SK-N-MC (cell line): ENCODE measurements around the gene IGF1R.
A peak's percentile ranks its signal among the peaks of the same experiment; 100 is the strongest.

Source experiments
- DNase-seq: peaks from one replicate; pipeline ENCODE4 v3.0.0-alpha.2; 2011; ENCODE audit warnings: low read depth, low spot score
- H3K27ac ChIP-seq: fragments of 200-600 bp; sonication (generic); 2 replicates; pipeline ENCODE4 v1.5.1; 2016; ENCODE audit warnings: mixed run types
- H3K36me3 ChIP-seq: fragments of 200-600 bp; sonication (generic); 2 replicates; pipeline ENCODE4 v1.6.1; 2017; ENCODE audit warnings: antibody characterized with exemption, low read length, mixed read lengths; ENCODE audit not compliant: insufficient read depth
- H3K4me3 ChIP-seq: fragments of 200-600 bp; sonication (generic); 2 replicates; pipeline ENCODE4 v1.5.1; 2016
- H3K9ac ChIP-seq: fragments of 200-600 bp; sonication (generic); 2 replicates; pipeline ENCODE4 v1.8.0; 2017; ENCODE audit warnings: mixed run types, mixed read lengths; ENCODE audit not compliant: insufficient read length
- H3K9me3 ChIP-seq: fragments of 200-600 bp; sonication (generic); 2 replicates; pipeline ENCODE4 v1.6.1; 2017; ENCODE audit warnings: low read depth, mild to moderate bottlenecking, antibody characterized with exemption, low read length, moderate library complexity, mixed read lengths
- EZH2 ChIP-seq: fragments of 200-600 bp; sonication (generic); IDR thresholded peaks from one replicate; pipeline ENCODE4 v1.6.1; 2017; ENCODE audit warnings: antibody characterized with exemption
- FOXP2 ChIP-seq: optimal IDR thresholded peaks from 2 replicates; pipeline ENCODE3; 2011; ENCODE audit warnings: mild to moderate bottlenecking, moderate library complexity; ENCODE audit not compliant: insufficient read depth; ENCODE audit errors: extremely low read length, control extremely low read depth
- POLR2AphosphoS5 ChIP-seq: IDR thresholded peaks from 2 replicates; pipeline ENCODE4 v1.6.1; 2012; ENCODE audit warnings: mild to moderate bottlenecking, low read depth, low read length, borderline replicate concordance

Gene IGF1R

GRCh38 chr15:98941595-98942255 is 293.4 kb downstream of the IGF1R start:
- H3K4me3 ChIP-seq = peak overlapping the region; percentile 10; the same call in 1 of the 2 replicates
- peak; percentile 8 for DNase-seq
- H3K9ac ChIP-seq = no peak overlapping the region
- TF ChIP-seq POLR2AphosphoS5 = no peak; the same call in 1 of the 2 replicates
- TF ChIP-seq FOXP2 = no peak
- no peak for TF ChIP-seq EZH2
- peaks cover 15% of the 10 kb centered on the region; the same call in 1 of the 2 replicates for H3K36me3 ChIP-seq
- H3K9me3 ChIP-seq = no peaks in the 10 kb centered on the region
- peak overlapping the region; percentile 67; the same call in 1 of the 2 replicates for H3K27ac ChIP-seq

GRCh38 chr15:98942431-98942830 is 294.1 kb downstream of the IGF1R start:
- peaks cover 15% of the 10 kb centered on the region; the same call in 1 of the 2 replicates for H3K36me3 ChIP-seq
- no peak overlapping the region for H3K4me3 ChIP-seq
- no peaks in the 10 kb centered on the region for H3K9me3 ChIP-seq
- H3K9ac ChIP-seq = no peak overlapping the region
- H3K27ac ChIP-seq = no peak overlapping the region
- no peak for DNase-seq
- TF ChIP-seq POLR2AphosphoS5 = no peak
- TF ChIP-seq FOXP2 = no peak
- no peak for TF ChIP-seq EZH2

- no peak for DNase-seq
- Histone ChIP-seq H3K9ac (no peak overlapping the region), H3K27ac (no peak overlapping the region), H3K9me3 (no peaks in the 10 kb centered on the region), H3K36me3 (peaks cover 15% of the 10 kb centered on the region; the same call in 1 of the 2 replicates), H3K4me3 (no peak overlapping the region)
- TF ChIP-seq FOXP2 = no peak
- TF ChIP-seq POLR2AphosphoS5 = no peak
- no peak for TF ChIP-seq EZH2
These were observed 294.7 kb downstream of the IGF1R start for GRCh38 chr15:98943051-98943508.

GRCh38 chr15:98943601-98944151 is 295.3 kb downstream of the IGF1R start:
- Histone ChIP-seq H3K9ac (no peak overlapping the region), H3K9me3 (no peaks in the 10 kb centered on the region), H3K36me3 (peaks cover 17% of the 10 kb centered on the region; the same call in 1 of the 2 replicates), H3K27ac (no peak overlapping the region), H3K4me3 (no peak overlapping the region)
- no peak for DNase-seq
- no peak for TF ChIP-seq EZH2
- no peak for TF ChIP-seq POLR2AphosphoS5
- TF ChIP-seq FOXP2 = no peak

- Histone ChIP-seq H3K9me3 (no peaks in the 10 kb centered on the region), H3K9ac (no peak overlapping the region), H3K4me3 (no peak overlapping the region), H3K36me3 (peaks cover 18% of the 10 kb centered on the region; the same call in 1 of the 2 replicates), H3K27ac (no peak overlapping the region)
- no peak for TF ChIP-seq EZH2
- no peak for TF ChIP-seq POLR2AphosphoS5
- no peak for TF ChIP-seq FOXP2
- DNase-seq = no peak
These were observed 298.2 kb downstream of the IGF1R start for GRCh38 chr15:98946301-98947255.

GRCh38 chr15:98948456-98948855 is 300.1 kb downstream of the IGF1R start:
- Histone ChIP-seq H3K27ac (no peak overlapping the region), H3K36me3 (peaks cover 12% of the 10 kb centered on the region; the same call in 1 of the 2 replicates), H3K9ac (no peak overlapping the region), H3K4me3 (no peak overlapping the region), H3K9me3 (no peaks in the 10 kb centered on the region)
- DNase-seq = no peak
- TF ChIP-seq EZH2 = no peak
- TF ChIP-seq FOXP2 = no peak
- TF ChIP-seq POLR2AphosphoS5 = no peak

GRCh38 chr15:98948941-98949340 is 300.6 kb downstream of the IGF1R start:
- no peak for DNase-seq
- Histone ChIP-seq H3K9me3 (no peaks in the 10 kb centered on the region), H3K9ac (no peak overlapping the region), H3K4me3 (no peak overlapping the region), H3K27ac (no peak overlapping the region), H3K36me3 (peaks cover 12% of the 10 kb centered on the region; the same call in 1 of the 2 replicates)
- no peak for TF ChIP-seq FOXP2
- no peak for TF ChIP-seq EZH2
- no peak for TF ChIP-seq POLR2AphosphoS5
